Measurements from ENCODE around the gene EID2.

- TF ChIP-seq KAT2A (conservative IDR thresholded peaks at IDR 0.05; ENCODE audit: control insufficient read depth, low read depth, low read length): no peak
- TF ChIP-seq FOXM1 (IDR thresholded peaks at IDR 0.05; ENCODE audit: low read depth, low read length): no peak
Measured at GRCh38 chr19:39489756-39490155, 50.2 kb downstream of the EID2 start.

Data from GM12878 (cell line).